Right atrium auricular region (tissue), 2 donors: ENCODE measurements around the gene RUNX2. TPM values are rescaled to one million over a fixed set of nuclear protein-coding genes. Genes with fewer than 3 reads are reported as not detected.

ENCODE experiments used
- DNase-seq: peaks from one replicate; pipeline ENCODE4 v3.0.0-alpha.2; 2019; ENCODE audit warnings: low spot score
- H3K27ac ChIP-seq, 2 donors: fragments of 200-600 bp; sonication (generic); 1 replicate in 1 of 2; 2 replicates in 1 of 2; pipeline ENCODE4 v1.5.1; 2016 to 2019
- H3K27me3 ChIP-seq, 2 donors: fragments of 200-600 bp; sonication (generic); one replicate each; pipeline versions ENCODE4 v1.5.1 to v1.6.0; 2017 to 2019
- H3K36me3 ChIP-seq: fragments of 200-600 bp; sonication (generic); one replicate; pipeline ENCODE4 v1.5.1; 2016
- H3K4me1 ChIP-seq, 2 donors: fragments of 200-600 bp; sonication (generic); one replicate each; pipeline versions ENCODE4 v1.5.1 to v1.6.0; 2017 to 2019
- H3K4me3 ChIP-seq, 2 donors: fragments of 200-600 bp; sonication (generic); 1 replicate in 1 of 2; 2 replicates in 1 of 2; pipeline ENCODE4 v1.5.1; 2017 to 2019; ENCODE audit warnings: mild to moderate bottlenecking in 1 of 2, moderate library complexity in 1 of 2
- H3K9me3 ChIP-seq, 2 donors: fragments of 200-600 bp; sonication (generic); one replicate each; pipeline ENCODE4 v1.5.1; 2019
- CTCF ChIP-seq, 2 donors: fragments of 200-600 bp; sonication (generic); IDR thresholded peaks; one replicate each; pipeline ENCODE4 v1.5.1; 2019; ENCODE audit warnings: antibody characterized with exemption in 2 of 2
- total RNA-seq, 2 donors: library from RNA; depleted of rRNA; stranded (reverse); fragments of >200 nt; gene quantifications; one replicate each; pipeline ENCODE4 v1.1.0, GENCODE V29; 2016

RUNX2 gene
- total RNA-seq, 2 donors from 2014 or later: 0.55 to 0.85 TPM

- TF ChIP-seq CTCF (IDR thresholded peaks at IDR 0.05): no peak
- Histone ChIP-seq H3K27me3 (no peaks in the 10 kb centered on the region), H3K9me3 (no peaks in the 10 kb centered on the region), H3K4me3 (no peak overlapping the region), H3K27ac (no peak overlapping the region), H3K4me1 (no peaks in the 10 kb centered on the region), H3K36me3 (no peaks in the 10 kb centered on the region)
- no peak for DNase-seq
These were observed 376.1 kb downstream of the RUNX2 start for GRCh38 chr6:45704056-45704800.

GRCh38 chr6:45705137-45705855 is 377.2 kb downstream of the RUNX2 start:
- Histone ChIP-seq H3K4me3 (no peak overlapping the region), H3K27me3 (no peaks in the 10 kb centered on the region), H3K27ac (no peak overlapping the region), H3K4me1 (no peaks in the 10 kb centered on the region), H3K9me3 (no peaks in the 10 kb centered on the region), H3K36me3 (no peaks in the 10 kb centered on the region)
- no peak for DNase-seq
- no peak for TF ChIP-seq CTCF (IDR thresholded peaks at IDR 0.05)

GRCh38 chr6:45706319-45706718 is 378.2 kb downstream of the RUNX2 start:
- H3K4me3 ChIP-seq: no peak overlapping the region
- H3K27me3 ChIP-seq: no peaks in the 10 kb centered on the region
- no peaks in the 10 kb centered on the region for H3K9me3 ChIP-seq
- no peak for DNase-seq
- no peaks in the 10 kb centered on the region for H3K36me3 ChIP-seq
- no peak overlapping the region for H3K27ac ChIP-seq
- no peak for TF ChIP-seq CTCF (IDR thresholded peaks at IDR 0.05)
- no peaks in the 10 kb centered on the region for H3K4me1 ChIP-seq

- no peaks in the 10 kb centered on the region for H3K36me3 ChIP-seq
- no peak for TF ChIP-seq CTCF (IDR thresholded peaks at IDR 0.05)
- H3K9me3 ChIP-seq: no peaks in the 10 kb centered on the region
- no peak overlapping the region for H3K27ac ChIP-seq
- no peak for DNase-seq
- H3K27me3 ChIP-seq: no peaks in the 10 kb centered on the region
- H3K4me1 ChIP-seq: no peaks in the 10 kb centered on the region
- no peak overlapping the region for H3K4me3 ChIP-seq
These were observed 379.0 kb downstream of the RUNX2 start for GRCh38 chr6:45707176-45707575.

- H3K9me3 ChIP-seq: no peaks in the 10 kb centered on the region
- no peaks in the 10 kb centered on the region for H3K27me3 ChIP-seq
- no peak overlapping the region for H3K4me3 ChIP-seq
- no peaks in the 10 kb centered on the region for H3K4me1 ChIP-seq
- TF ChIP-seq CTCF (IDR thresholded peaks at IDR 0.05): no peak
- H3K36me3 ChIP-seq: no peaks in the 10 kb centered on the region
- no peak overlapping the region for H3K27ac ChIP-seq
- DNase-seq: no peak
These were observed 381.7 kb downstream of the RUNX2 start for GRCh38 chr6:45709781-45710220.
